DOHH2 (cell line): Measurements from ENCODE around the gene PPP1R14C.

Experiments
- H3F3A ChIP-seq: fragments of 200-600 bp; sonication (generic), shearing (Covaris generic); 2 replicates; pipeline ENCODE4 v1.6.0; 2016; ENCODE audit warnings: antibody characterized with exemption, mild to moderate bottlenecking; ENCODE audit not compliant: control insufficient read depth, insufficient read depth
- H3K27ac ChIP-seq: fragments of 200-600 bp; sonication (generic); 2 replicates; pipeline ENCODE4 v1.5.1; 2014; ENCODE audit warnings: low read depth, mild to moderate bottlenecking, low read length, moderate library complexity
- H3K27me3 ChIP-seq: fragments of 200-600 bp; sonication (generic); 2 replicates; pipeline ENCODE4 v1.6.1; 2014; ENCODE audit warnings: mild to moderate bottlenecking, low read length, mixed read lengths; ENCODE audit not compliant: control insufficient read depth
- H3K36me3 ChIP-seq: fragments of 200-600 bp; sonication (generic); 2 replicates; pipeline ENCODE4 v1.6.1; 2014; ENCODE audit warnings: mild to moderate bottlenecking, low read length, moderate library complexity, mixed read lengths; ENCODE audit not compliant: control insufficient read depth
- H3K4me1 ChIP-seq: fragments of 200-600 bp; sonication (generic); 2 replicates; pipeline ENCODE4 v1.6.1; 2014; ENCODE audit warnings: mild to moderate bottlenecking, low read length, mixed read lengths; ENCODE audit not compliant: control insufficient read depth
- H3K4me2 ChIP-seq: fragments of 200-600 bp; sonication (generic); 2 replicates; pipeline ENCODE4 v1.6.0; 2014; ENCODE audit warnings: mild to moderate bottlenecking, low read length, moderate library complexity
- H3K4me3 ChIP-seq: fragments of 200-600 bp; sonication (generic); 2 replicates; pipeline ENCODE4 v1.5.1; 2014; ENCODE audit warnings: mild to moderate bottlenecking, low read length, mixed read lengths
- H3K79me2 ChIP-seq: fragments of 200-600 bp; sonication (generic); 2 replicates; pipeline ENCODE4 v1.6.1; 2014; ENCODE audit warnings: mild to moderate bottlenecking, low read length, mixed read lengths; ENCODE audit not compliant: control insufficient read depth
- H3K9me2 ChIP-seq: fragments of 200-600 bp; sonication (generic); replicated peaks from 2 replicates; pipeline ENCODE4 v1.6.1; 2014; ENCODE audit warnings: mild to moderate bottlenecking, low read length, mixed read lengths; ENCODE audit not compliant: control insufficient read depth
- H3K9me3 ChIP-seq: fragments of 200-600 bp; sonication (generic); 2 replicates; pipeline ENCODE4 v1.6.1; 2014; ENCODE audit warnings: antibody characterized with exemption, low read length, mixed read lengths; ENCODE audit not compliant: control insufficient read depth, insufficient read depth
- H4K20me1 ChIP-seq: fragments of 200-600 bp; sonication (generic); 2 replicates; pipeline ENCODE4 v1.6.0; 2014; ENCODE audit warnings: low read depth, mild to moderate bottlenecking, antibody characterized with exemption, low read length, moderate library complexity; ENCODE audit not compliant: control insufficient read depth, insufficient read depth
- CTCF ChIP-seq: fragments of 200-600 bp; sonication (generic); IDR thresholded peaks from one replicate; pipeline ENCODE4 v1.5.1; 2014; ENCODE audit warnings: antibody characterized with exemption, mild to moderate bottlenecking, low read depth, low read length; ENCODE audit not compliant: poor library complexity, severe bottlenecking
- EZH2phosphoT487 ChIP-seq: fragments of 200-600 bp; sonication (generic); IDR thresholded peaks from 2 replicates; pipeline ENCODE4 v1.6.1; 2017; ENCODE audit warnings: borderline replicate concordance, mild to moderate bottlenecking, antibody characterized with exemption, low read length, moderate library complexity, mixed read lengths

PPP1R14C gene

GRCh38 chr6:150298030-150298380, 155.2 kb downstream of the PPP1R14C start:
- Histone ChIP-seq H3K9me2 (no peaks in the 10 kb centered on the region), H3K27ac (no peak overlapping the region), H3K4me1 (no peaks in the 10 kb centered on the region), H3K27me3 (peaks cover 6% of the 10 kb centered on the region; the same call in 1 of the 2 replicates), H3K4me2 (no peak overlapping the region), H3K79me2 (no peaks in the 10 kb centered on the region), H4K20me1 (no peaks in the 10 kb centered on the region), H3K36me3 (no peaks in the 10 kb centered on the region), H3K4me3 (no peak overlapping the region), H3K9me3 (peaks cover 17% of the 10 kb centered on the region), H3F3A (no peaks in the 10 kb centered on the region)
- TF ChIP-seq CTCF (no peak), EZH2phosphoT487 (no peak)

DNA sequence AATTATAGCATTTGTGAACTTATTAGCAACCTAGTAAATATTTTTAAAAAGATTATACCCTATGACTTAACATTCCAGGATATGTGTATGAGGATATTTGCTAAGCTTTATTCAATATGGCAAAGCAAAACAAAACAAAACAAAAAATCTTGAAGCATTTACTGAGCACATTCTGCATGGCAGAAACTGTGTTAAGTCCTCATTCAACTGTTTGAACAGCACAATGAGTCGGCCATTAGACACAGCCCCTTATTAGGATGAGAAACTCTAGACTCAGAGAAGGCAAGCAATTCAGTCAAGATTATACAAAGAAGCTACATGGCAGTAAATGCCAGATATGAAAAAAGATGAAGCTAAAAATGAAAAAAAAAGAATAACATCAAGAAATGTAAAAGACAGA, 155.8 kb downstream of the PPP1R14C start:
- Histone ChIP-seq H3K36me3 (no peaks in the 10 kb centered on the region), H3K9me3 (peaks cover 17% of the 10 kb centered on the region), H4K20me1 (no peaks in the 10 kb centered on the region), H3K27me3 (peaks cover 6% of the 10 kb centered on the region; the same call in 1 of the 2 replicates), H3K4me3 (no peak overlapping the region), H3K79me2 (no peaks in the 10 kb centered on the region), H3K4me1 (no peaks in the 10 kb centered on the region), H3F3A (no peaks in the 10 kb centered on the region), H3K27ac (no peak overlapping the region), H3K4me2 (no peak overlapping the region), H3K9me2 (no peaks in the 10 kb centered on the region)
- TF ChIP-seq EZH2phosphoT487: no peak
- TF ChIP-seq CTCF: no peak
